Endothelial cell of umbilical vein (primary cell): ENCODE measurements around the gene MIS18BP1. TPM values are rescaled to one million over a fixed set of nuclear protein-coding genes. Genes with fewer than 3 reads are reported as not detected.

Source experiments
- BruUV-seq: library from RNA; stranded (reverse); fragments of 400-500 nt; replicated peaks from 2 replicates; lab custom pipeline; 2021; lab: Mats Ljungman, UMichigan
- CTCF ChIA-PET: fragments of 300-600, 350-600 bp; sonication (Branson Sonifier 250); formaldehyde crosslinking; loops from one replicate; lab custom pipeline; 2021; ENCODE audit warnings: antibody characterized with exemption, inconsistent platforms; lab: Charles Lee
- POLR2A ChIA-PET: fragments of 300-600, 350-600 bp; sonication (Branson Sonifier 250); formaldehyde crosslinking; loops from one replicate; lab custom pipeline; 2021; ENCODE audit warnings: antibody characterized with exemption, inconsistent platforms; lab: Charles Lee
- DNase-seq: peaks from one replicate; pipeline ENCODE4 v3.0.0-alpha.2; 2011; ENCODE audit warnings: low read depth, low spot score
- FAIRE-seq: peaks from 2 replicates; lab custom pipeline; 2011; peaks lifted over from hg19 to GRCh38; lab: Jason Lieb, UNC
- H2AFZ ChIP-seq: 2 replicates; pipeline ENCODE4 v1.6.0; 2012; ENCODE audit warnings: low read depth, low read length, control low read depth, inconsistent platforms
- H3K27ac ChIP-seq: 2 replicates; pipeline ENCODE4 v1.5.1; 2011; ENCODE audit warnings: low read depth, mild to moderate bottlenecking, control low read depth, low read length, moderate library complexity; ENCODE audit not compliant: insufficient read depth
- H3K27me3 ChIP-seq, 2 experiments: 2 replicates each; pipeline versions ENCODE4 v1.6.0 to v1.6.1; 2011; ENCODE audit warnings: low read length in 2 of 2, mixed read lengths in 1 of 2; ENCODE audit not compliant: control insufficient read depth in 2 of 2, insufficient read depth in 2 of 2
- H3K36me3 ChIP-seq, 2 experiments: 2 replicates in 1 of 2; 3 replicates in 1 of 2; pipeline ENCODE4 v1.5.1; 2011; ENCODE audit warnings: low read length in 2 of 2, mild to moderate bottlenecking in 1 of 2, moderate library complexity in 1 of 2; ENCODE audit not compliant: control insufficient read depth in 2 of 2, insufficient read depth in 2 of 2; ENCODE audit errors: extremely low read depth in 1 of 2
- H3K4me1 ChIP-seq: 3 replicates; pipeline ENCODE4 v1.5.1; 2011; ENCODE audit warnings: mild to moderate bottlenecking, low read length; ENCODE audit not compliant: control insufficient read depth, insufficient read depth; ENCODE audit errors: extremely low read depth
- H3K4me2 ChIP-seq: 2 replicates; pipeline ENCODE4 v1.6.1; 2011; ENCODE audit warnings: low read length, control low read depth, mixed read lengths; ENCODE audit not compliant: insufficient read depth
- H3K4me3 ChIP-seq, 3 experiments: fragments of 200-600 bp in 1 of 3; sonication (generic), shearing (Covaris generic) in 1 of 3; replicated peaks in 1 of 3; 2 replicates each; pipeline ENCODE4 v1.5.1; 2011 to 2016; ENCODE audit warnings: control low read depth in 3 of 3, low read length in 3 of 3, mild to moderate bottlenecking in 2 of 3, inconsistent platforms in 1 of 3, low read depth in 1 of 3, moderate library complexity in 1 of 3; ENCODE audit not compliant: insufficient read depth in 1 of 3
- H3K79me2 ChIP-seq: 2 replicates; pipeline ENCODE4 v1.6.0; 2012; ENCODE audit warnings: low read length, inconsistent platforms; ENCODE audit not compliant: control insufficient read depth, insufficient read depth
- H3K9ac ChIP-seq: replicated peaks from 2 replicates; pipeline ENCODE3; 2011; ENCODE audit warnings: low read length, control low read depth; ENCODE audit not compliant: insufficient read depth; ENCODE audit errors: extremely low read depth
- H3K9me1 ChIP-seq: replicated peaks from 3 replicates; pipeline ENCODE4 v1.6.0; 2011; ENCODE audit warnings: mild to moderate bottlenecking, low read length; ENCODE audit not compliant: control insufficient read depth, insufficient read depth; ENCODE audit errors: extremely low read depth
- H3K9me3 ChIP-seq: replicated peaks from 2 replicates; pipeline ENCODE4 v1.5.1; 2012; ENCODE audit warnings: low read length, inconsistent platforms; ENCODE audit not compliant: control insufficient read depth, insufficient read depth
- H4K20me1 ChIP-seq: replicated peaks from 2 replicates; pipeline ENCODE3; 2011; ENCODE audit warnings: mild to moderate bottlenecking, low read length; ENCODE audit not compliant: control insufficient read depth, insufficient read depth; ENCODE audit errors: extremely low read depth
- CTCF ChIP-seq, 2 donors: IDR thresholded peaks; 1 replicate in 1 of 2; 2 replicates in 1 of 2; pipeline ENCODE4 v1.5.1; 2011; ENCODE audit warnings: low read length in 2 of 2, mild to moderate bottlenecking in 2 of 2, moderate library complexity in 2 of 2, control low read depth in 1 of 2, inconsistent platforms in 1 of 2, low read depth in 1 of 2; ENCODE audit not compliant: insufficient read depth in 1 of 2; ENCODE audit errors: extremely low read depth in 1 of 2
- EZH2 ChIP-seq: IDR thresholded peaks from 2 replicates; pipeline ENCODE4 v1.6.1; 2012; ENCODE audit warnings: borderline replicate concordance, low read depth, mild to moderate bottlenecking, moderate library complexity, low read length, inconsistent platforms; ENCODE audit not compliant: severe bottlenecking
- FOS ChIP-seq: IDR thresholded peaks from 2 replicates; pipeline ENCODE4 v1.6.1; 2011; ENCODE audit warnings: mild to moderate bottlenecking, low read length, moderate library complexity, borderline replicate concordance; ENCODE audit not compliant: insufficient read depth
- GATA2 ChIP-seq: IDR thresholded peaks from 2 replicates; pipeline ENCODE4 v1.7.0; 2011; ENCODE audit warnings: low read depth, mild to moderate bottlenecking, moderate library complexity, mixed read lengths, low read length; ENCODE audit not compliant: insufficient read length, insufficient read depth
- JUN ChIP-seq: IDR thresholded peaks from 2 replicates; pipeline ENCODE4 v1.6.1; 2011; ENCODE audit warnings: borderline replicate concordance, low read depth; ENCODE audit not compliant: insufficient read length, insufficient read depth
- MAX ChIP-seq: IDR thresholded peaks from 2 replicates; pipeline ENCODE4 v1.6.1; 2011; ENCODE audit not compliant: insufficient read depth, insufficient read length
- MYC ChIP-seq: IDR thresholded peaks from one replicate; pipeline ENCODE4 v1.6.1; 2011; ENCODE audit warnings: mild to moderate bottlenecking, low read depth, low read length
- POLR2A ChIP-seq: IDR thresholded peaks from 2 replicates; pipeline ENCODE4 v1.6.1; 2012; ENCODE audit warnings: low read depth, mild to moderate bottlenecking, control low read depth, low read length
- POLR2AphosphoS5 ChIP-seq: IDR thresholded peaks from 2 replicates; pipeline ENCODE4 v1.6.1; 2012; ENCODE audit warnings: low read depth, mild to moderate bottlenecking, control low read depth, low read length, moderate library complexity; ENCODE audit not compliant: insufficient read depth
- dilution Hi-C: fragments of 300-500 bp; cut with MboI; formaldehyde crosslinking; loops from one replicate; pipeline ENCODE4 v1.15.0; 2019; ENCODE audit warnings: low sequenced_read_pairs; ENCODE audit not compliant: extremely low pct_ligation_motif_present
- intact Hi-C: fragments of 100-400 bp; cut with micrococcal nuclease; formaldehyde crosslinking; loops from one replicate; pipeline ENCODE4 v1.10.0; 2022
- polyA plus RNA-seq, 4 experiments: library from polyadenylated mRNA; depleted of rRNA in 3 of 4; stranded (reverse) in 3 of 4; unstranded in 1 of 4; fragments of >200 nt; gene quantifications; 2 replicates each; pipeline versions ENCODE4 v1.2.1 to v1.2.3, GENCODE V29; 2011 to 2012; ENCODE audit warnings: missing spikeins in 1 of 4
- total RNA-seq: library from RNA; stranded (reverse); gene quantifications from 2 replicates; pipeline ENCODE4 v1.2.3, GENCODE V29; 2021

Gene MIS18BP1
- total and polyA plus RNA-seq, 2 donors (not counting 3 experiments of a cell fraction or from before 2014, with no cell fraction given): 8.9 to 43.3 TPM

- no peaks in the 10 kb centered on the region for H3K27me3 ChIP-seq
- no peaks in the 10 kb centered on the region for H3K9me3 ChIP-seq
- DNase-seq: no peak
- H3K79me2 ChIP-seq: no peaks in the 10 kb centered on the region
- ChIA-PET POLR2A (no interaction called here), CTCF (interaction anchor here (1.3 to 1.4 kb wide), 3 partner anchors 11 to 285 kb away, joined by 3 read pairs; no protein-coding TSS in a partner anchor)
- TF ChIP-seq FOS: no peak
- no peak for TF ChIP-seq MAX
- TF ChIP-seq GATA2: no peak
- no peak for TF ChIP-seq CTCF (IDR thresholded peaks at IDR 0.05; ENCODE audit: extremely low read depth in 1 of 2, insufficient read depth in 1 of 2, low read depth in 1 of 2, low read length in 2 of 2)
- no peak for TF ChIP-seq POLR2AphosphoS5
- TF ChIP-seq POLR2A: no peak
- TF ChIP-seq MYC: no peak
- TF ChIP-seq EZH2: no peak
- TF ChIP-seq JUN: no peak
- H2AFZ ChIP-seq: no peak overlapping the region
- no peaks in the 10 kb centered on the region for H3K9me1 ChIP-seq
- intact Hi-C loops: no loop called here
- H4K20me1 ChIP-seq: no peaks in the 10 kb centered on the region
- H3K4me1 ChIP-seq: no peaks in the 10 kb centered on the region
- H3K9ac ChIP-seq: no peak overlapping the region
- no peak for FAIRE-seq
- H3K36me3 ChIP-seq: peaks cover 2 to 3% of the 10 kb centered on the region in 2 experiments
- no peak overlapping the region for H3K4me2 ChIP-seq
- dilution Hi-C loops: no loop called here
- no TSS peak for BruUV-seq
- no peak overlapping the region for H3K4me3 ChIP-seq
- H3K27ac ChIP-seq: no peak overlapping the region
These were observed 54.5 kb downstream of the MIS18BP1 start for GRCh38 chr14:45198551-45198950.
